HEK293 (cell line): Measurements from ENCODE around the gene TM2D3.

ENCODE experiments used
- CTCF ChIA-PET: fragments of 350-600 bp; formaldehyde crosslinking; extraction: SDS; loops from one replicate; lab custom pipeline; 2021; ENCODE audit warnings: antibody characterized with exemption; lab: Yijun Ruan, JAX
- POLR2A ChIA-PET: fragments of 300-600 bp; formaldehyde crosslinking; extraction: SDS; loops from one replicate; lab custom pipeline; 2020; ENCODE audit warnings: antibody characterized with exemption, inconsistent platforms; lab: Yijun Ruan, JAX
- H3K27ac ChIP-seq: fragments of 200-500 bp; sonication (Bioruptor generic); 2 replicates; pipeline ENCODE4 v1.5.1; 2014; ENCODE audit warnings: low read depth, low read length, control low read depth, inconsistent platforms; ENCODE audit errors: extremely low read depth
- H3K36me3 ChIP-seq, 2 experiments: fragments of 200-500 bp in 1 of 2; sonication (Bioruptor generic) in 1 of 2; 1 replicate in 1 of 2; 2 replicates in 1 of 2; pipeline ENCODE4 v1.5.1; 2014 to 2017; ENCODE audit warnings: inconsistent platforms in 2 of 2, low read length in 2 of 2; ENCODE audit not compliant: control insufficient read depth in 2 of 2, insufficient read depth in 1 of 2
- H3K4me1 ChIP-seq: fragments of 200-500 bp; sonication (Bioruptor generic); 2 replicates; pipeline ENCODE4 v1.5.1; 2014; ENCODE audit warnings: mild to moderate bottlenecking, low read length, inconsistent platforms; ENCODE audit not compliant: control insufficient read depth, insufficient read depth
- H3K4me3 ChIP-seq: 2 replicates; pipeline ENCODE4 v1.5.1; 2011; ENCODE audit warnings: low read depth, mild to moderate bottlenecking, control low read depth, low read length, moderate library complexity
- H3K9me3 ChIP-seq: fragments of 200-500 bp; sonication (Bioruptor generic); 2 replicates; pipeline ENCODE4 v1.5.1; 2014; ENCODE audit warnings: low read depth, low read length, inconsistent platforms; ENCODE audit not compliant: control insufficient read depth, insufficient read depth
- HOXA7 ChIP-seq: sonication (generic); formaldehyde crosslinking; IDR thresholded peaks from 2 replicates; pipeline ENCODE4 v1.8.1; 2022; ENCODE audit warnings: missing genetic modification reagents, borderline replicate concordance
- SCRT2 ChIP-seq: fragments of 450-650 bp; formaldehyde crosslinking; IDR thresholded peaks from 2 replicates; pipeline ENCODE4 v1.5.1; 2016; ENCODE audit warnings: missing biosample characterization, missing genetic modification characterization
- ZBTB1 ChIP-seq: fragments of 450-650 bp; formaldehyde crosslinking; IDR thresholded peaks from 2 replicates; pipeline ENCODE4 v1.5.1; 2016; ENCODE audit warnings: missing biosample characterization, missing genetic modification characterization
- ZBTB48 ChIP-seq: fragments of 450-650 bp; formaldehyde crosslinking; IDR thresholded peaks from 2 replicates; pipeline ENCODE4 v1.5.1; 2016; ENCODE audit warnings: missing biosample characterization, missing genetic modification characterization
- ZFHX2 ChIP-seq: fragments of 450-650 bp; formaldehyde crosslinking; conservative IDR thresholded peaks from 2 replicates; pipeline ENCODE4 v1.5.1; 2016; ENCODE audit warnings: missing biosample characterization, missing genetic modification characterization
- ZNF114 ChIP-seq: fragments of 450-650 bp; formaldehyde crosslinking; IDR thresholded peaks from 2 replicates; pipeline ENCODE4 v1.5.0; 2017; ENCODE audit warnings: missing biosample characterization, missing genetic modification characterization
- ZNF146 ChIP-seq: fragments of 450-650 bp; formaldehyde crosslinking; IDR thresholded peaks from 2 replicates; pipeline ENCODE4 v1.5.1; 2016; ENCODE audit warnings: missing biosample characterization, missing genetic modification characterization
- ZNF184 ChIP-seq: fragments of 450-650 bp; IDR thresholded peaks from 2 replicates; pipeline ENCODE4 v1.5.1; 2018; ENCODE audit warnings: missing biosample characterization, mild to moderate bottlenecking, missing genetic modification characterization
- ZNF324 ChIP-seq: fragments of 450-650 bp; formaldehyde crosslinking; IDR thresholded peaks from 2 replicates; pipeline ENCODE4 v1.5.1; 2016; ENCODE audit warnings: missing biosample characterization, missing genetic modification characterization
- ZNF426 ChIP-seq: fragments of 450-650 bp; formaldehyde crosslinking; IDR thresholded peaks from 2 replicates; pipeline ENCODE4 v1.5.1; 2017; ENCODE audit warnings: missing biosample characterization, missing genetic modification characterization, mild to moderate bottlenecking, inconsistent platforms, moderate library complexity
- ZNF48 ChIP-seq: fragments of 450-650 bp; formaldehyde crosslinking; IDR thresholded peaks from 2 replicates; pipeline ENCODE4 v1.5.1; 2016; ENCODE audit warnings: missing biosample characterization, missing genetic modification characterization
- ZNF501 ChIP-seq: fragments of 450-650 bp; formaldehyde crosslinking; IDR thresholded peaks from 2 replicates; pipeline ENCODE4 v1.5.1; 2016; ENCODE audit warnings: missing biosample characterization, missing genetic modification characterization
- ZNF510 ChIP-seq: fragments of 450-650 bp; formaldehyde crosslinking; IDR thresholded peaks from 2 replicates; pipeline ENCODE4 v1.5.1; 2018; ENCODE audit warnings: mild to moderate bottlenecking, missing genetic modification characterization, missing biosample characterization; ENCODE audit not compliant: insufficient replicate concordance
- ZNF561 ChIP-seq: fragments of 450-650 bp; IDR thresholded peaks from 2 replicates; pipeline ENCODE4 v1.5.1; 2018; ENCODE audit warnings: missing biosample characterization, missing genetic modification characterization, borderline replicate concordance
- ZNF768 ChIP-seq: fragments of 450-650 bp; formaldehyde crosslinking; IDR thresholded peaks from 2 replicates; pipeline ENCODE4 v1.5.1; 2018; ENCODE audit warnings: missing biosample characterization, mild to moderate bottlenecking, missing genetic modification characterization
- TF ChIP-seq, protein P1 (sequence below): fragments of 450-650 bp; formaldehyde crosslinking; IDR thresholded peaks from 2 replicates; pipeline ENCODE4 v1.5.1; 2016; ENCODE audit warnings: missing biosample characterization, missing genetic modification characterization, borderline replicate concordance
- TF ChIP-seq, protein P2 (sequence below): fragments of 450-650 bp; formaldehyde crosslinking; IDR thresholded peaks from 2 replicates; pipeline ENCODE4; 2016; ENCODE audit warnings: missing biosample characterization, missing genetic modification characterization
- TF ChIP-seq, protein P3 (sequence below): fragments of 450-650 bp; formaldehyde crosslinking; IDR thresholded peaks from 2 replicates; pipeline ENCODE4 v1.5.1; 2016; ENCODE audit warnings: missing biosample characterization, missing genetic modification characterization
- TF ChIP-seq, protein P4 (sequence below): fragments of 450-650 bp; formaldehyde crosslinking; IDR thresholded peaks from 2 replicates; pipeline ENCODE4 v1.5.1; 2016; ENCODE audit warnings: missing biosample characterization, missing genetic modification characterization, low read depth

TM2D3 gene

DNA sequence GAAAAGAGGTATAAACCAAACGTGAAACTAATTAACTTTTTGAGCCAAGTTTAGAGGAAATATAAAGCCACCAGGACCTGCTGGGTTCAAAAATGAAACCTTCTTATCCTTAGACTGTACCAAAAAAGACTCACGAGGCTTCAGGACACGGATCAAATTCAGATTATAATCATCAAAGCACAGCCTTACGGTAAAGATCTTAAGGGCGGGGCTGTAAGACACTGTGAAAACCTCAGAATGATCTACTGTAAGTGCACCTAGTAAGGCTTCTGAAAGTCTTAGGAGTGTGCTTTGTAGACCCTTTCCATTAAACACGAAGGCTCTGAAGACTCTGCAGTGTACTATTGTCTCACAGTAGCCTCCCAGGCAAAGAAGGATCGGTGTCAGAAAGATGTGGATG lies 45.3 kb upstream of the TM2D3 start:
- Histone ChIP-seq H3K4me1 (no peaks in the 10 kb centered on the region), H3K27ac (no peak overlapping the region), H3K9me3 (no peaks in the 10 kb centered on the region), H3K36me3 (peaks cover 83 to 91% of the 10 kb centered on the region in 2 experiments), H3K4me3 (no peak overlapping the region)
- ChIA-PET CTCF (interaction anchor here (1.2 kb wide), 1 partner anchor 11 kb away, joined by 4 read pairs; no protein-coding TSS in a partner anchor), POLR2A (interaction anchor here (0.8 to 1.1 kb wide), 2 partner anchors 22 to 26 kb away, joined by 3 read pairs; no protein-coding TSS in a partner anchor)
- TF ChIP-seq ZNF184 (tag by site-specific recombination) (no peak), ZNF324 (tag by site-specific recombination) (no peak), ZBTB1 (tag by site-specific recombination) (no peak), ZFHX2 (no peak), ZNF48 (no peak), ZNF146 (tag by site-specific recombination) (no peak), SCRT2 (tag by site-specific recombination) (no peak)
- TF ChIP-seq, protein P1, sequence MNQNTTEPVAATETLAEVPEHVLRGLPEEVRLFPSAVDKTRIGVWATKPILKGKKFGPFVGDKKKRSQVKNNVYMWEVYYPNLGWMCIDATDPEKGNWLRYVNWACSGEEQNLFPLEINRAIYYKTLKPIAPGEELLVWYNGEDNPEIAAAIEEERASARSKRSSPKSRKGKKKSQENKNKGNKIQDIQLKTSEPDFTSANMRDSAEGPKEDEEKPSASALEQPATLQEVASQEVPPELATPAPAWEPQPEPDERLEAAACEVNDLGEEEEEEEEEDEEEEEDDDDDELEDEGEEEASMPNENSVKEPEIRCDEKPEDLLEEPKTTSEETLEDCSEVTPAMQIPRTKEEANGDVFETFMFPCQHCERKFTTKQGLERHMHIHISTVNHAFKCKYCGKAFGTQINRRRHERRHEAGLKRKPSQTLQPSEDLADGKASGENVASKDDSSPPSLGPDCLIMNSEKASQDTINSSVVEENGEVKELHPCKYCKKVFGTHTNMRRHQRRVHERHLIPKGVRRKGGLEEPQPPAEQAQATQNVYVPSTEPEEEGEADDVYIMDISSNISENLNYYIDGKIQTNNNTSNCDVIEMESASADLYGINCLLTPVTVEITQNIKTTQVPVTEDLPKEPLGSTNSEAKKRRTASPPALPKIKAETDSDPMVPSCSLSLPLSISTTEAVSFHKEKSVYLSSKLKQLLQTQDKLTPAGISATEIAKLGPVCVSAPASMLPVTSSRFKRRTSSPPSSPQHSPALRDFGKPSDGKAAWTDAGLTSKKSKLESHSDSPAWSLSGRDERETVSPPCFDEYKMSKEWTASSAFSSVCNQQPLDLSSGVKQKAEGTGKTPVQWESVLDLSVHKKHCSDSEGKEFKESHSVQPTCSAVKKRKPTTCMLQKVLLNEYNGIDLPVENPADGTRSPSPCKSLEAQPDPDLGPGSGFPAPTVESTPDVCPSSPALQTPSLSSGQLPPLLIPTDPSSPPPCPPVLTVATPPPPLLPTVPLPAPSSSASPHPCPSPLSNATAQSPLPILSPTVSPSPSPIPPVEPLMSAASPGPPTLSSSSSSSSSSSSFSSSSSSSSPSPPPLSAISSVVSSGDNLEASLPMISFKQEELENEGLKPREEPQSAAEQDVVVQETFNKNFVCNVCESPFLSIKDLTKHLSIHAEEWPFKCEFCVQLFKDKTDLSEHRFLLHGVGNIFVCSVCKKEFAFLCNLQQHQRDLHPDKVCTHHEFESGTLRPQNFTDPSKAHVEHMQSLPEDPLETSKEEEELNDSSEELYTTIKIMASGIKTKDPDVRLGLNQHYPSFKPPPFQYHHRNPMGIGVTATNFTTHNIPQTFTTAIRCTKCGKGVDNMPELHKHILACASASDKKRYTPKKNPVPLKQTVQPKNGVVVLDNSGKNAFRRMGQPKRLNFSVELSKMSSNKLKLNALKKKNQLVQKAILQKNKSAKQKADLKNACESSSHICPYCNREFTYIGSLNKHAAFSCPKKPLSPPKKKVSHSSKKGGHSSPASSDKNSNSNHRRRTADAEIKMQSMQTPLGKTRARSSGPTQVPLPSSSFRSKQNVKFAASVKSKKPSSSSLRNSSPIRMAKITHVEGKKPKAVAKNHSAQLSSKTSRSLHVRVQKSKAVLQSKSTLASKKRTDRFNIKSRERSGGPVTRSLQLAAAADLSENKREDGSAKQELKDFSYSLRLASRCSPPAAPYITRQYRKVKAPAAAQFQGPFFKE (tag by site-specific recombination), result no peak
- TF ChIP-seq, protein P2, sequence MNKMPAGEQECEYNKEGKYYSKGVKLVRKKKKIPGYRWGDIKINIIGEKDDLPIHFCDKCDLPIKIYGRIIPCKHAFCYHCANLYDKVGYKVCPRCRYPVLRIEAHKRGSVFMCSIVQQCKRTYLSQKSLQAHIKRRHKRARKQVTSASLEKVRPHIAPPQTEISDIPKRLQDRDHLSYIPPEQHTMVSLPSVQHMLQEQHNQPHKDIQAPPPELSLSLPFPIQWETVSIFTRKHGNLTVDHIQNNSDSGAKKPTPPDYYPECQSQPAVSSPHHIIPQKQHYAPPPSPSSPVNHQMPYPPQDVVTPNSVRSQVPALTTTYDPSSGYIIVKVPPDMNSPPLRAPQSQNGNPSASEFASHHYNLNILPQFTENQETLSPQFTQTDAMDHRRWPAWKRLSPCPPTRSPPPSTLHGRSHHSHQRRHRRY (tag by site-specific recombination), result no peak

DNA sequence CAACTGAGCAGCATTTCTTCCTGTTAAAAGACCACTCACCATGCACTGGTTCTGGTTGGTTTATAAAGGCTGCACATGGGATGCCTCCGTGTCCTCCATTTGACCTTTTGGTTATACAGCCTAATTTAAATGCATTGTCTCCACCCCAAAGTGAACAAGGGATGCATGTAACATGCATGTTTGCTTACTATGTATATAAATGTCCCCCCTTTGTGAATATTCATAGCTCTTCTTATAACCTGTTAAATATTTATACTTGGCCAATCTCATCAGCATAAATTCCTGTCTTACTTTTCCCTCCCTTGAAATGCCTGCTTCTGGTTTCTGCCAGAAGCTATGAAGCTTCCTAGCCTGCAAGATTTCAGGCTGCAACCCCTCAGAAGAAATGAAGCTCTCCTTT lies 44.6 kb upstream of the TM2D3 start:
- H3K36me3 ChIP-seq, result peaks cover 81 to 87% of the 10 kb centered on the region in 2 experiments
- H3K4me1 ChIP-seq, result no peaks in the 10 kb centered on the region
- ChIA-PET POLR2A (interaction anchor here (0.8 to 1.1 kb wide), 2 partner anchors 22 to 27 kb away, joined by 3 read pairs; no protein-coding TSS in a partner anchor), CTCF (interaction anchor here (1.1 to 1.2 kb wide), 2 partner anchors 8 to 10 kb away, joined by 3 to 4 read pairs; no protein-coding TSS in a partner anchor)
- H3K9me3 ChIP-seq, result no peaks in the 10 kb centered on the region
- H3K27ac ChIP-seq, result no peak overlapping the region
- H3K4me3 ChIP-seq, result no peak overlapping the region
- TF ChIP-seq ZNF426 (tag by site-specific recombination) (no peak), ZNF501 (no peak)

DNA sequence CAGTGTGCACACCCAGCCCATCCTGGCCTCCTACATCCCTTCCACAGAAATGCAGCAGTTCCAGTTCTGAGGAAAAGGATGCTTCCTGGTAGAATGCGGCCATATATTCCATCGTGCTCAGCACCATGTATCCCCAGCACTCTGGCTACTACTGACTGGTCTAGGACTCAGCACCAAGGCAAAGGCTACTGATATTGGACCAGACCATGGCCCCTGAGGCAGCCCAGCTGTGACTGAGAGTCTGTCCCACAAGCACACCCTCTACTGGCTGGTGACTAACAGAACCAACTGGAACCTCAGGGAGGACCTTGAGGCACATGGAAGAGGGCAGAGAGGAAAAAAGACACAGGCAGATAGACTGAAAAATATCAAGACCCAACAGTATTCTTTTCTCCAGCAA lies 42.1 kb upstream of the TM2D3 start:
- Histone ChIP-seq H3K9me3 (no peaks in the 10 kb centered on the region), H3K36me3 (peaks cover 61 to 71% of the 10 kb centered on the region in 2 experiments), H3K4me1 (no peaks in the 10 kb centered on the region), H3K4me3 (no peak overlapping the region), H3K27ac (no peak overlapping the region)
- ChIA-PET CTCF (interaction anchor here (0.7 to 1.0 kb wide), 4 partner anchors 15 to 1779 kb away, joined by 3 read pairs; no protein-coding TSS in a partner anchor), POLR2A (no interaction called here)
- TF ChIP-seq, protein P3, sequence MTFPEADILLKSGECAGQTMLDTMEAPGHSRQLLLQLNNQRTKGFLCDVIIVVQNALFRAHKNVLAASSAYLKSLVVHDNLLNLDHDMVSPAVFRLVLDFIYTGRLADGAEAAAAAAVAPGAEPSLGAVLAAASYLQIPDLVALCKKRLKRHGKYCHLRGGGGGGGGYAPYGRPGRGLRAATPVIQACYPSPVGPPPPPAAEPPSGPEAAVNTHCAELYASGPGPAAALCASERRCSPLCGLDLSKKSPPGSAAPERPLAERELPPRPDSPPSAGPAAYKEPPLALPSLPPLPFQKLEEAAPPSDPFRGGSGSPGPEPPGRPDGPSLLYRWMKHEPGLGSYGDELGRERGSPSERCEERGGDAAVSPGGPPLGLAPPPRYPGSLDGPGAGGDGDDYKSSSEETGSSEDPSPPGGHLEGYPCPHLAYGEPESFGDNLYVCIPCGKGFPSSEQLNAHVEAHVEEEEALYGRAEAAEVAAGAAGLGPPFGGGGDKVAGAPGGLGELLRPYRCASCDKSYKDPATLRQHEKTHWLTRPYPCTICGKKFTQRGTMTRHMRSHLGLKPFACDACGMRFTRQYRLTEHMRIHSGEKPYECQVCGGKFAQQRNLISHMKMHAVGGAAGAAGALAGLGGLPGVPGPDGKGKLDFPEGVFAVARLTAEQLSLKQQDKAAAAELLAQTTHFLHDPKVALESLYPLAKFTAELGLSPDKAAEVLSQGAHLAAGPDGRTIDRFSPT (tag by site-specific recombination), result no peak
- TF ChIP-seq ZBTB48 (no peak), ZNF561 (no peak), ZNF114 (tag by site-specific recombination) (no peak), ZNF768 (tag by site-specific recombination) (no peak), ZNF510 (tag by site-specific recombination) (no peak), HOXA7 (CRISPR knock-in tag) (no peak)
- TF ChIP-seq, protein P4, sequence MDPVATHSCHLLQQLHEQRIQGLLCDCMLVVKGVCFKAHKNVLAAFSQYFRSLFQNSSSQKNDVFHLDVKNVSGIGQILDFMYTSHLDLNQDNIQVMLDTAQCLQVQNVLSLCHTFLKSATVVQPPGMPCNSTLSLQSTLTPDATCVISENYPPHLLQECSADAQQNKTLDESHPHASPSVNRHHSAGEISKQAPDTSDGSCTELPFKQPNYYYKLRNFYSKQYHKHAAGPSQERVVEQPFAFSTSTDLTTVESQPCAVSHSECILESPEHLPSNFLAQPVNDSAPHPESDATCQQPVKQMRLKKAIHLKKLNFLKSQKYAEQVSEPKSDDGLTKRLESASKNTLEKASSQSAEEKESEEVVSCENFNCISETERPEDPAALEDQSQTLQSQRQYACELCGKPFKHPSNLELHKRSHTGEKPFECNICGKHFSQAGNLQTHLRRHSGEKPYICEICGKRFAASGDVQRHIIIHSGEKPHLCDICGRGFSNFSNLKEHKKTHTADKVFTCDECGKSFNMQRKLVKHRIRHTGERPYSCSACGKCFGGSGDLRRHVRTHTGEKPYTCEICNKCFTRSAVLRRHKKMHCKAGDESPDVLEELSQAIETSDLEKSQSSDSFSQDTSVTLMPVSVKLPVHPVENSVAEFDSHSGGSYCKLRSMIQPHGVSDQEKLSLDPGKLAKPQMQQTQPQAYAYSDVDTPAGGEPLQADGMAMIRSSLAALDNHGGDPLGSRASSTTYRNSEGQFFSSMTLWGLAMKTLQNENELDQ (tag by site-specific recombination), result no peak
